COLO668 (cell line): ENCODE data around the gene OGFOD3.
"Not testable (repeated sequence)": the region's sequence is repeated elsewhere in the genome, so short reads cannot be mapped to it uniquely, and the experiment has no call there.

Experiments
- DNase-seq: peaks from one replicate; lab custom pipeline; 2025; ENCODE audit not compliant: unreplicated experiment; lab: John Stamatoyannopoulos, UW

Gene OGFOD3

GRCh38 chr17:82390015-82390859 is 28.1 kb downstream of the OGFOD3 start:
- DNase-seq: no peak

GRCh38 chr17:82389379-82389778 is 29.0 kb downstream of the OGFOD3 start:
- no peak for DNase-seq

GRCh38 chr17:82388922-82389283 is 29.5 kb downstream of the OGFOD3 start:
- no peak for DNase-seq

GRCh38 chr17:82388223-82388921 is 30.0 kb downstream of the OGFOD3 start:
- peak; percentile 24 for DNase-seq

GRCh38 chr17:82387705-82388106 is 30.7 kb downstream of the OGFOD3 start:
- DNase-seq: no peak

- no peak for DNase-seq
These were observed 31.3 kb downstream of the OGFOD3 start for GRCh38 chr17:82386881-82387704.

GRCh38 chr17:82386255-82386831 is 32.0 kb downstream of the OGFOD3 start:
- no peak for DNase-seq

- DNase-seq: no peak
These were observed 32.7 kb downstream of the OGFOD3 start for GRCh38 chr17:82385559-82386254.

- DNase-seq: peak; percentile 88
These were observed 33.5 kb downstream of the OGFOD3 start for GRCh38 chr17:82384730-82385481.

- peak; percentile 64 for DNase-seq
These were observed 34.2 kb downstream of the OGFOD3 start for GRCh38 chr17:82384051-82384729.

- peak; percentile 29 for DNase-seq
These were observed 35.0 kb downstream of the OGFOD3 start for GRCh38 chr17:82383411-82383810.

- DNase-seq: no peak
These were observed 35.5 kb downstream of the OGFOD3 start for GRCh38 chr17:82382933-82383255.

GRCh38 chr17:82382220-82382932 is 36.0 kb downstream of the OGFOD3 start:
- DNase-seq: not testable (repeated sequence)

GRCh38 chr17:82381703-82382009 is 36.7 kb downstream of the OGFOD3 start:
- DNase-seq: not testable (repeated sequence)

- no peak for DNase-seq
These were observed 37.3 kb downstream of the OGFOD3 start for GRCh38 chr17:82380860-82381702.

- DNase-seq: no peak
These were observed 39.7 kb downstream of the OGFOD3 start for GRCh38 chr17:82378741-82379021.

- DNase-seq: no peak
These were observed 40.3 kb downstream of the OGFOD3 start for GRCh38 chr17:82377924-82378740.
